ENCODE measurements around the gene GNAO1.

GNAO1 gene

DNA sequence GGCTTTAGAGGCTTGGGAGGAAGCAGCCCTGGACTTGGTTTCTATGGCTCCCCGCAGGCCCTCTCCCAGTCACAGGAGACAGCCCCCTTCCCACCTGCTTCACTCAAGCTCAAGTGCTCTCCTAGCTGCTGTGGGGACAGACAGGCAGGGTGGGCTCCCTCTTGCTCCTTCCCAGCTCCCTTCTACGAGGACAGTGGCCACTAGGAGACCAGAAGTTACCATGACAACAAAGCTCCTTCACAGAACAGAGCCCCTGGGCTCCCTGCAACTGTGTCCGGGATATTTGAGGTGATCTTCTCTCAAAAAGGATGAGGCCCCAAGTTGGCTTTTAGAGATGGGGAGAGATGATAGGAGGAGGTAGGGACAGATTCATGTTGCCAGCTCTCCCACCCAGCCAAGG lies 117.7 kb downstream of the GNAO1 start:
- no peak for DNase-seq (ENCODE audit: low read depth)
- H3K4me3 ChIP-seq (ENCODE audit: control insufficient read depth, low read depth, low read length) = no peak overlapping the region
- TF ChIP-seq, protein P1, sequence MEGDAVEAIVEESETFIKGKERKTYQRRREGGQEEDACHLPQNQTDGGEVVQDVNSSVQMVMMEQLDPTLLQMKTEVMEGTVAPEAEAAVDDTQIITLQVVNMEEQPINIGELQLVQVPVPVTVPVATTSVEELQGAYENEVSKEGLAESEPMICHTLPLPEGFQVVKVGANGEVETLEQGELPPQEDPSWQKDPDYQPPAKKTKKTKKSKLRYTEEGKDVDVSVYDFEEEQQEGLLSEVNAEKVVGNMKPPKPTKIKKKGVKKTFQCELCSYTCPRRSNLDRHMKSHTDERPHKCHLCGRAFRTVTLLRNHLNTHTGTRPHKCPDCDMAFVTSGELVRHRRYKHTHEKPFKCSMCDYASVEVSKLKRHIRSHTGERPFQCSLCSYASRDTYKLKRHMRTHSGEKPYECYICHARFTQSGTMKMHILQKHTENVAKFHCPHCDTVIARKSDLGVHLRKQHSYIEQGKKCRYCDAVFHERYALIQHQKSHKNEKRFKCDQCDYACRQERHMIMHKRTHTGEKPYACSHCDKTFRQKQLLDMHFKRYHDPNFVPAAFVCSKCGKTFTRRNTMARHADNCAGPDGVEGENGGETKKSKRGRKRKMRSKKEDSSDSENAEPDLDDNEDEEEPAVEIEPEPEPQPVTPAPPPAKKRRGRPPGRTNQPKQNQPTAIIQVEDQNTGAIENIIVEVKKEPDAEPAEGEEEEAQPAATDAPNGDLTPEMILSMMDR (conservative IDR thresholded peaks at IDR 0.05; ENCODE audit: control insufficient read depth, insufficient read depth, low read depth, low read length) = no peak

GRCh38 chr16:56310690-56311089 lies 119.4 kb downstream of the GNAO1 start:
- TF ChIP-seq, protein P1 (conservative IDR thresholded peaks at IDR 0.05; ENCODE audit: control insufficient read depth, insufficient read depth, low read depth, low read length) = no peak
- no peak for DNase-seq (ENCODE audit: low read depth)
- H3K4me3 ChIP-seq (ENCODE audit: control insufficient read depth, low read depth, low read length) = no peak overlapping the region

DNA sequence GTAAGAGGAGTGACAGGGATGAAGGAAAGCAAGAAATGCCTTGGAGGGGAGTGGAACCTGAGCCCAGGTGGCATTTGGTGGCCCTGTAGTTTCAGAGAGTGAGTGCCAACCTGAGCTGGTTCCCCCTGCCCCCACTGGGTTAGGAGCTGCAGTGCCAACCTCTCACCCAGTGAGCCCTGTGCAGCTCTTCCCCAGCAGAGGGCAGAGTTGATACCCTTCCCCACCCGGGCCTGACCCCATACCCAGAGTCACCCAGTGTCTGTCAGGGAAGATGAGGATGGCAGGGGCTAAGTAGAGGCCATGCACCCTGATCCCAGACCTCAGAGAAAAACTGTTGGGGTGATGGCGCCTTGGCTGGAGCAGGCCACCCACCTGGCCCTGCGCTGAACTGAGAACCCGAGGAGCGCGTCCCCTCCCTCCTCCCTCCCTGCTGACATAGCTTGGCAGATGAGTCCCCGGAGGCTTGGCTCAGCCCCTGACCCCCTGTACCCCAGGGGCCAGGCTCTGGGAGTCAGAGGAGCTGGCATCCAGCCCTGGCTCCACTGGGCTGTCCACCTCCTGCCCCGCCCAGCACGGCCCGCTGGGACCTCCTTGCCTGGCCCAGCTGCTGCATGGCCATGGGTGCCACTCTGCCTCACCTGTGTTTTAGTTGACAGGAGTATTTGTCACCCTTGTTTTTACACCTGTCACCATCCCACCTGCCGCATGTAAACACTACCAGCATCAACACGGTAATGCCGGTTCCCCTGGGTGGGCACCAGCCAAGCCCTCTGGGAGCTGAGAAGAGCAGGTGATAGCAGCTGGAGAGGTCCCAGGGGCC lies 120.1 kb downstream of the GNAO1 start:
- TF ChIP-seq, protein P1 (conservative IDR thresholded peaks at IDR 0.05; ENCODE audit: control insufficient read depth, insufficient read depth, low read depth, low read length) = peak; percentile 15
- no peak overlapping the region for H3K4me3 ChIP-seq (ENCODE audit: control insufficient read depth, low read depth, low read length)
- no peak for DNase-seq (ENCODE audit: low read depth)

- no peak overlapping the region for H3K4me3 ChIP-seq (ENCODE audit: control insufficient read depth, low read depth, low read length)
- no peak for DNase-seq (ENCODE audit: low read depth)
- TF ChIP-seq, protein P1 (conservative IDR thresholded peaks at IDR 0.05; ENCODE audit: control insufficient read depth, insufficient read depth, low read depth, low read length) = no peak
These were observed 120.7 kb downstream of the GNAO1 start for GRCh38 chr16:56312028-56312300.

DNA sequence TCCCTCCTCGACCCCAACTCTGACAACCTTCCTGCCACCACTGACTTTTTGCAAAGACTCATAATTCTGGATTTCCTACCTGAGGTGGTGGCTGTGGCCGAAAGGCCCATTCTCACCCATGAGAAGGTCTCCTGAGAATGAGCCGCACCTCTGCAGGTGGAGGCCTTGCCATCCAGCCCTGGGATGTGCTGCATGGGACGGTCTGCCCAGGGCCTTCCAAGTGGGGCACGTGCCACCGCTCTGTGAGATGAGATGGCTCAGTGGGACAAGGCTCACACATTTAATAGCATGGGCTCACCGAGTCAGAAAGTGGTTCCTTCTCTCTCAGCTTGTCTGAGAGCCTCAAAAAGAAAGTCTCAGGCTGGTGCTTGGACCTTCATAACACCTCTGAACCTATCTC lies 121.3 kb downstream of the GNAO1 start:
- TF ChIP-seq, protein P1 (conservative IDR thresholded peaks at IDR 0.05; ENCODE audit: control insufficient read depth, insufficient read depth, low read depth, low read length) = no peak
- no peak overlapping the region for H3K4me3 ChIP-seq (ENCODE audit: control insufficient read depth, low read depth, low read length)
- no peak for DNase-seq (ENCODE audit: low read depth)

DNA sequence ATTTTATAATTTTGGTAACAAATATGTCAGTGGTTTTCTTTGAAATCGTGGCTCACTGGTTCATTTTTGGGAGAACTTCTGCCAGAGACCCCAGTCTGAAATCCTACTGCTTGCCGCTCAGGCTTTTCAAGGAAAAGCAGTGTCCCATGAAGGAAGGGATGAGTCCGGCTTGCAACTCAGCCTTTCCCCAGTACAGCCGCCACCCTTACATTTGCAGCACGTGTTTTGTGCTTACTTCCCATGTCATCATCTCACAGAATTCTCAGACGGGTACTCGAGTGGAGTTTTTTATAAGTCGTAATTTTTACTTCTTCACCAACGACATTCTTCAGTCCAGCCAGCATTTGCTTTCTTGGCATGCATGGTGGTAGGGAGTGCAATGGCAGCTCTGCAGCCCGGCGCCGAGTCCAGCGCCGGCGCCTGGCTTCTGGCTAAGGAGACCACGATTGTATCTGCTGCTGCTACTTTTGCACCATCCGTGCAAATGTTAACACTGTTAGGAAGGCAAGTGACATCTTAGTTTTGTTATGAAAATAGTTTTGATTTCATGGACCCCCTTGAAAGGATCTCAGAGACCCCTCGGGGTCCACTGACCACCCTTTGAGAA lies 123.1 kb downstream of the GNAO1 start:
- TF ChIP-seq, protein P1 (conservative IDR thresholded peaks at IDR 0.05; ENCODE audit: control insufficient read depth, insufficient read depth, low read depth, low read length) = no peak
- H3K4me3 ChIP-seq (ENCODE audit: control insufficient read depth, low read depth, low read length) = no peak overlapping the region

More for the DNA sequence above, 123.1 kb downstream of the GNAO1 start:
- no peak for DNase-seq (ENCODE audit: low read depth)

Measured in fibroblast of mammary gland (primary cell).